Gastroesophageal sphincter (tissue), 3 donors: ENCODE data around the gene SCN1A.

Experiments used
- CTCF ChIP-seq, 4 experiments: fragments of 200-600 bp in 2 of 4; fragments of 450-650 bp in 2 of 4; sonication (generic) in 1 of 4; IDR thresholded peaks; one replicate each; pipeline ENCODE4 v1.5.1; 2017 to 2019; ENCODE audit warnings: antibody characterized with exemption in 4 of 4, mild to moderate bottlenecking in 2 of 4, moderate library complexity in 2 of 4
- EP300 ChIP-seq: sonication (generic); formaldehyde crosslinking; IDR thresholded peaks from one replicate; pipeline ENCODE4 v1.6.1; 2017; ENCODE audit warnings: antibody characterized with exemption, mild to moderate bottlenecking
- POLR2A ChIP-seq, 2 donors: fragments of 450-650 bp; IDR thresholded peaks; one replicate each; pipeline ENCODE4 v1.6.1; 2017; ENCODE audit warnings: antibody characterized with exemption in 2 of 2, mild to moderate bottlenecking in 2 of 2, moderate library complexity in 1 of 2
- POLR2AphosphoS5 ChIP-seq: sonication (generic); formaldehyde crosslinking; IDR thresholded peaks from one replicate; pipeline ENCODE4 v1.6.1; 2017; ENCODE audit warnings: antibody characterized with exemption

- no peak for TF ChIP-seq CTCF (IDR thresholded peaks at IDR 0.05)
- no peak for TF ChIP-seq POLR2AphosphoS5
- no peak for TF ChIP-seq POLR2A (IDR thresholded peaks at IDR 0.05)
- no peak for TF ChIP-seq EP300
These were observed 170.7 kb downstream of the SCN1A start for GRCh38 chr2:165957030-165957675.
